GM23338 (cell line): ENCODE results near the gene NUDT21. TPM values are rescaled to one million over a fixed set of nuclear protein-coding genes. Genes with fewer than 3 reads are reported as not detected.

ENCODE experiments used
- ATAC-seq: fragments of 200-7000 bp; cut with Tn5 transposase; 3 replicates; pipeline ENCODE4 v1.9.1; 2020
- DNase-seq: peaks from one replicate; pipeline ENCODE4 v3.0.0-alpha.2; 2015; ENCODE audit warnings: low spot score
- H2AFZ ChIP-seq: fragments of 200-600 bp; sonication (generic); 2 replicates; pipeline ENCODE4 v1.8.0; 2016; ENCODE audit warnings: antibody characterized with exemption, mild to moderate bottlenecking, moderate library complexity
- H3F3A ChIP-seq: fragments of 200-600 bp; sonication (generic); replicated peaks from 2 replicates; pipeline ENCODE4 v1.8.0; 2017; ENCODE audit warnings: antibody characterized with exemption, mixed run types, low read depth
- H3K27ac ChIP-seq: fragments of 200-600 bp; sonication (generic); 2 replicates; pipeline ENCODE4 v1.6.1; 2016; ENCODE audit warnings: low read depth
- H3K27me3 ChIP-seq: fragments of 200-600 bp; sonication (generic); 2 replicates; pipeline ENCODE4 v1.8.0; 2016; ENCODE audit warnings: mild to moderate bottlenecking, mixed run types, moderate library complexity; ENCODE audit not compliant: insufficient read depth
- H3K36me3 ChIP-seq: fragments of 200-600 bp; sonication (generic); 2 replicates; pipeline ENCODE4 v1.8.0; 2016; ENCODE audit warnings: mild to moderate bottlenecking; ENCODE audit not compliant: insufficient read depth
- H3K4me1 ChIP-seq: fragments of 200-600 bp; sonication (generic); 2 replicates; pipeline ENCODE4 v1.8.0; 2016; ENCODE audit warnings: mild to moderate bottlenecking, moderate library complexity; ENCODE audit not compliant: insufficient read depth
- H3K4me2 ChIP-seq: fragments of 200-600 bp; sonication (generic); 2 replicates; pipeline ENCODE4 v1.7.1; 2017; ENCODE audit warnings: mixed run types
- H3K4me3 ChIP-seq: fragments of 200-600 bp; sonication (generic); 2 replicates; pipeline ENCODE4 v1.6.1; 2016; ENCODE audit warnings: mixed run types
- H3K79me2 ChIP-seq: fragments of 200-600 bp; sonication (generic); replicated peaks from 2 replicates; pipeline ENCODE4 v1.8.0; 2017; ENCODE audit warnings: mild to moderate bottlenecking; ENCODE audit not compliant: insufficient read depth
- H3K9me2 ChIP-seq: fragments of 200-600 bp; sonication (generic); 2 replicates; pipeline ENCODE4 v1.8.0; 2017; ENCODE audit not compliant: insufficient read depth
- H4K20me1 ChIP-seq: fragments of 200-600 bp; sonication (generic); replicated peaks from 2 replicates; pipeline ENCODE4 v1.8.0; 2017; ENCODE audit warnings: mild to moderate bottlenecking; ENCODE audit not compliant: insufficient read depth
- H3K27ac Mint-ChIP-seq: 2 replicates; pipeline ENCODE4 v1.8.0; 2020; ENCODE audit warnings: inconsistent platforms, mild to moderate bottlenecking, moderate library complexity, mixed read lengths
- H3K27me3 Mint-ChIP-seq: 3 replicates; pipeline ENCODE4 v1.8.0; 2022; ENCODE audit warnings: low read depth, mild to moderate bottlenecking, moderate library complexity, mixed read lengths, inconsistent platforms; ENCODE audit not compliant: insufficient read depth, poor library complexity
- H3K36me3 Mint-ChIP-seq: 3 replicates; pipeline ENCODE4 v1.8.0; 2021; ENCODE audit warnings: low read depth, mild to moderate bottlenecking, inconsistent platforms, moderate library complexity, mixed read lengths
- H3K4me1 Mint-ChIP-seq: 3 replicates; pipeline ENCODE4 v1.8.0; 2020; ENCODE audit warnings: mild to moderate bottlenecking, inconsistent platforms, mixed read lengths
- H3K4me3 Mint-ChIP-seq: 3 replicates; pipeline ENCODE4 v1.8.0; 2021; ENCODE audit warnings: moderate library complexity, mild to moderate bottlenecking, inconsistent platforms, mixed read lengths
- H3K9me3 Mint-ChIP-seq: 3 replicates; pipeline ENCODE4 v1.8.0; 2020; ENCODE audit warnings: moderate library complexity, mild to moderate bottlenecking, inconsistent platforms, mixed read lengths
- CREB1 ChIP-seq: fragments of 250-450 bp; sonication (Bioruptor Pico); IDR thresholded peaks from 2 replicates; pipeline ENCODE4 v1.5.0; 2020; ENCODE audit warnings: low read depth, mild to moderate bottlenecking, moderate library complexity
- EZH2 ChIP-seq: fragments of 200-600 bp; sonication (generic); IDR thresholded peaks from one replicate; pipeline ENCODE4 v1.8.0; 2017; ENCODE audit warnings: antibody characterized with exemption, mild to moderate bottlenecking, low read depth; ENCODE audit not compliant: unreplicated experiment
- EZH2phosphoT487 ChIP-seq: fragments of 200-600 bp; sonication (generic); IDR thresholded peaks from one replicate; pipeline ENCODE4 v1.8.1; 2018; ENCODE audit warnings: antibody characterized with exemption; ENCODE audit not compliant: unreplicated experiment
- JUNB ChIP-seq: IDR thresholded peaks from one replicate; pipeline ENCODE4 v1.6.1; 2016; ENCODE audit warnings: antibody characterized with exemption; ENCODE audit not compliant: unreplicated experiment
- NANOG ChIP-seq: IDR thresholded peaks from 2 replicates; pipeline ENCODE4 v1.6.1; 2016; ENCODE audit warnings: antibody characterized with exemption, borderline replicate concordance
- POLR2AphosphoS5 ChIP-seq: IDR thresholded peaks from 2 replicates; pipeline ENCODE4 v1.6.1; 2016; ENCODE audit warnings: antibody characterized with exemption, low read depth
- STAT1 ChIP-seq: IDR thresholded peaks from one replicate; pipeline ENCODE4 v1.6.1; 2016; ENCODE audit warnings: antibody characterized with exemption; ENCODE audit not compliant: unreplicated experiment
- ZNF114 ChIP-seq: fragments of 250-450 bp; sonication (Bioruptor Pico); IDR thresholded peaks from 2 replicates; pipeline ENCODE4 v1.5.0; 2020; ENCODE audit warnings: mild to moderate bottlenecking, moderate library complexity
- polyA plus RNA-seq: library from polyadenylated mRNA; unstranded; fragments of >200 nt; fragmentation: Nextera tagmentation; extraction: Ambion mirVana; gene quantifications from 2 replicates; pipeline ENCODE4 v1.2.1, GENCODE V29; 2016
- total RNA-seq: library from RNA; depleted of rRNA; stranded (reverse); fragments of >200 nt; shearing (Covaris generic); gene quantifications from 2 replicates; pipeline ENCODE4 v1.2.3, GENCODE V29; 2014
- TF ChIP-seq, protein P1 (sequence below): fragments of 250-450 bp; sonication (Bioruptor Pico); IDR thresholded peaks from 2 replicates; pipeline ENCODE4 v1.5.0; 2020; ENCODE audit warnings: mild to moderate bottlenecking, moderate library complexity
- TF ChIP-seq, protein P2 (sequence below): IDR thresholded peaks from one replicate; pipeline ENCODE4 v1.6.1; 2018; ENCODE audit warnings: antibody characterized with exemption; ENCODE audit not compliant: unreplicated experiment
- TF ChIP-seq, protein P3 (sequence below): IDR thresholded peaks from 2 replicates; pipeline ENCODE4 v1.6.1; 2016; ENCODE audit warnings: antibody characterized with exemption

NUDT21 gene
- total and polyA plus RNA-seq, 2 experiments from 2014 or later, result 83.4 to 132 TPM

DNA sequence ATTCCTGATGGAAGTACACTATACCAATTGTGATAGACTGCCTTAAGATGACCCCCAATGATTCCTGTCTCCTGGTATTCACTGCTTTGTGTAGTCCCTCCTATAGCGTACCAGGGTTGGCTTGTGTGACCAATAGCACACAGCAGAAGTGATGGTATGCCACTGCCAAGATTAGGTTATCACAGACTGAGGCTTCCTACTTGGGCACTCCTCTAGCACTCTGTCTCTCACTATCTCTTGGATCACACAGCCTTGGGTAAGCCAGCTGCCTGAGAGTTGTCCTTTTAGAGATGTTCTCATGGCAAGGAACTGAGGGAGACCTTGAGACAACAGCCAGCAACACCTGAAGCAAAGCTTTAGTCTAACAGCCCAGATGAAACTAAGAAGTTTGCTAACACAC lies 13.1 kb downstream of the NUDT21 start:
- peaks cover 40% of the 10 kb centered on the region for H3K79me2 ChIP-seq
- no peaks in the 10 kb centered on the region for H3K9me2 ChIP-seq
- no peaks in the 10 kb centered on the region for H3K4me1 Mint-ChIP-seq
- TF ChIP-seq EZH2phosphoT487 (no peak), JUNB (no peak)
- no peak for DNase-seq
- no peak for ATAC-seq
- no peak overlapping the region for H3K4me2 ChIP-seq
- no peaks in the 10 kb centered on the region for H3K27me3 Mint-ChIP-seq
- no peak overlapping the region for H2AFZ ChIP-seq
- H3K36me3 Mint-ChIP-seq, result peaks cover 71% of the 10 kb centered on the region
- H3K27me3 ChIP-seq, result no peaks in the 10 kb centered on the region
- no peak overlapping the region for H3K27ac ChIP-seq
- peaks cover 23% of the 10 kb centered on the region for H4K20me1 ChIP-seq
- no peak overlapping the region for H3K4me3 ChIP-seq
- no peak overlapping the region for H3K27ac Mint-ChIP-seq
- H3K4me3 Mint-ChIP-seq, result no peak overlapping the region
- peaks cover 35% of the 10 kb centered on the region for H3K36me3 ChIP-seq
- H3K9me3 Mint-ChIP-seq, result no peaks in the 10 kb centered on the region
- H3F3A ChIP-seq, result no peaks in the 10 kb centered on the region
- H3K4me1 ChIP-seq, result no peaks in the 10 kb centered on the region

DNA sequence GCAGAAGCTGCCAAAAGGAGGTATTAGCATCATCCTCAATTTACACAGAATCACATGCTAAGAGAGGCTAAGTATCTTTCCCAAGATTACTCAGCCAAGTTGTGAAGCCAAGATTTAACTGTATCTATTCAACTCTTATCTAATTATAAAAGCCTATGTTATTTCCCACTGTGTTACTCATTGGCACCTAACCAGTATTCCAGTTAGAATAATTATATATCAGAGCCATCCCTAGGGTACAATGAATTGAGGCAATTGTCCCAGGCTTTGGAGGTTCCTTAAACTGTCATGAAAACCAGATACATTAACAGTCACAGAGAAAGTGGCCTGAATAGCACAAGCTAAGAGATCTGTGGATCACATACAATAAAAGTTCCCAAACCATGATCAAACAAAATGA lies 14.9 kb downstream of the NUDT21 start:
- Histone ChIP-seq H3K4me2 (no peak overlapping the region), H3K4me1 (no peaks in the 10 kb centered on the region), H4K20me1 (peaks cover 20% of the 10 kb centered on the region), H3F3A (no peaks in the 10 kb centered on the region), H3K27ac (no peak overlapping the region), H2AFZ (no peak overlapping the region), H3K4me3 (no peak overlapping the region), H3K79me2 (peaks cover 22% of the 10 kb centered on the region), H3K36me3 (peaks cover 51% of the 10 kb centered on the region), H3K27me3 (no peaks in the 10 kb centered on the region), H3K9me2 (no peaks in the 10 kb centered on the region)
- Mint-ChIP-seq H3K9me3 (no peaks in the 10 kb centered on the region), H3K4me3 (no peak overlapping the region), H3K4me1 (no peaks in the 10 kb centered on the region), H3K36me3 (peaks cover 66% of the 10 kb centered on the region), H3K27me3 (no peaks in the 10 kb centered on the region), H3K27ac (no peak overlapping the region)
- ATAC-seq (no peak), DNase-seq (no peak)
- TF ChIP-seq POLR2AphosphoS5, result no peak
- no peak for TF ChIP-seq NANOG
- no peak for TF ChIP-seq EZH2phosphoT487
- no peak for TF ChIP-seq EZH2
- no peak for TF ChIP-seq ZNF114 (CRISPR knock-in tag)
- TF ChIP-seq, protein P1, sequence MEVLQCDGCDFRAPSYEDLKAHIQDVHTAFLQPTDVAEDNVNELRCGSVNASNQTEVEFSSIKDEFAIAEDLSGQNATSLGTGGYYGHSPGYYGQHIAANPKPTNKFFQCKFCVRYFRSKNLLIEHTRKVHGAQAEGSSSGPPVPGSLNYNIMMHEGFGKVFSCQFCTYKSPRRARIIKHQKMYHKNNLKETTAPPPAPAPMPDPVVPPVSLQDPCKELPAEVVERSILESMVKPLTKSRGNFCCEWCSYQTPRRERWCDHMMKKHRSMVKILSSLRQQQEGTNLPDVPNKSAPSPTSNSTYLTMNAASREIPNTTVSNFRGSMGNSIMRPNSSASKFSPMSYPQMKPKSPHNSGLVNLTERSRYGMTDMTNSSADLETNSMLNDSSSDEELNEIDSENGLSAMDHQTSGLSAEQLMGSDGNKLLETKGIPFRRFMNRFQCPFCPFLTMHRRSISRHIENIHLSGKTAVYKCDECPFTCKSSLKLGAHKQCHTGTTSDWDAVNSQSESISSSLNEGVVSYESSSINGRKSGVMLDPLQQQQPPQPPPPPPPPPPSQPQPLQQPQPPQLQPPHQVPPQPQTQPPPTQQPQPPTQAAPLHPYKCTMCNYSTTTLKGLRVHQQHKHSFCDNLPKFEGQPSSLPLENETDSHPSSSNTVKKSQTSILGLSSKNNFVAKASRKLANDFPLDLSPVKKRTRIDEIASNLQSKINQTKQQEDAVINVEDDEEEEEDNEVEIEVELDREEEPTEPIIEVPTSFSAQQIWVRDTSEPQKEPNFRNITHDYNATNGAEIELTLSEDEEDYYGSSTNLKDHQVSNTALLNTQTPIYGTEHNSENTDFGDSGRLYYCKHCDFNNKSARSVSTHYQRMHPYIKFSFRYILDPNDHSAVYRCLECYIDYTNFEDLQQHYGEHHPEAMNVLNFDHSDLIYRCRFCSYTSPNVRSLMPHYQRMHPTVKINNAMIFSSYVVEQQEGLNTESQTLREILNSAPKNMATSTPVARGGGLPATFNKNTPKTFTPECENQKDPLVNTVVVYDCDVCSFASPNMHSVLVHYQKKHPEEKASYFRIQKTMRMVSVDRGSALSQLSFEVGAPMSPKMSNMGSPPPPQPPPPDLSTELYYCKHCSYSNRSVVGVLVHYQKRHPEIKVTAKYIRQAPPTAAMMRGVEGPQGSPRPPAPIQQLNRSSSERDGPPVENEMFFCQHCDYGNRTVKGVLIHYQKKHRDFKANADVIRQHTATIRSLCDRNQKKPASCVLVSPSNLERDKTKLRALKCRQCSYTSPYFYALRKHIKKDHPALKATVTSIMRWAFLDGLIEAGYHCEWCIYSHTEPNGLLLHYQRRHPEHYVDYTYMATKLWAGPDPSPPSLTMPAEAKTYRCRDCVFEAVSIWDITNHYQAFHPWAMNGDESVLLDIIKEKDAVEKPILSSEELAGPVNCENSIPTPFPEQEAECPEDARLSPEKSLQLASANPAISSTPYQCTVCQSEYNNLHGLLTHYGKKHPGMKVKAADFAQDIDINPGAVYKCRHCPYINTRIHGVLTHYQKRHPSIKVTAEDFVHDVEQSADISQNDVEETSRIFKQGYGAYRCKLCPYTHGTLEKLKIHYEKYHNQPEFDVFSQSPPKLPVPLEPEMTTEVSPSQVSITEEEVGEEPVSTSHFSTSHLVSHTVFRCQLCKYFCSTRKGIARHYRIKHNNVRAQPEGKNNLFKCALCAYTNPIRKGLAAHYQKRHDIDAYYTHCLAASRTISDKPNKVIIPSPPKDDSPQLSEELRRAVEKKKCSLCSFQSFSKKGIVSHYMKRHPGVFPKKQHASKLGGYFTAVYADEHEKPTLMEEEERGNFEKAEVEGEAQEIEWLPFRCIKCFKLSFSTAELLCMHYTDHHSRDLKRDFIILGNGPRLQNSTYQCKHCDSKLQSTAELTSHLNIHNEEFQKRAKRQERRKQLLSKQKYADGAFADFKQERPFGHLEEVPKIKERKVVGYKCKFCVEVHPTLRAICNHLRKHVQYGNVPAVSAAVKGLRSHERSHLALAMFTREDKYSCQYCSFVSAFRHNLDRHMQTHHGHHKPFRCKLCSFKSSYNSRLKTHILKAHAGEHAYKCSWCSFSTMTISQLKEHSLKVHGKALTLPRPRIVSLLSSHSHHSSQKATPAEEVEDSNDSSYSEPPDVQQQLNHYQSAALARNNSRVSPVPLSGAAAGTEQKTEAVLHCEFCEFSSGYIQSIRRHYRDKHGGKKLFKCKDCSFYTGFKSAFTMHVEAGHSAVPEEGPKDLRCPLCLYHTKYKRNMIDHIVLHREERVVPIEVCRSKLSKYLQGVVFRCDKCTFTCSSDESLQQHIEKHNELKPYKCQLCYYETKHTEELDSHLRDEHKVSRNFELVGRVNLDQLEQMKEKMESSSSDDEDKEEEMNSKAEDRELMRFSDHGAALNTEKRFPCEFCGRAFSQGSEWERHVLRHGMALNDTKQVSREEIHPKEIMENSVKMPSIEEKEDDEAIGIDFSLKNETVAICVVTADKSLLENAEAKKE, result no peak
- no peak for TF ChIP-seq JUNB
- TF ChIP-seq, protein P2, sequence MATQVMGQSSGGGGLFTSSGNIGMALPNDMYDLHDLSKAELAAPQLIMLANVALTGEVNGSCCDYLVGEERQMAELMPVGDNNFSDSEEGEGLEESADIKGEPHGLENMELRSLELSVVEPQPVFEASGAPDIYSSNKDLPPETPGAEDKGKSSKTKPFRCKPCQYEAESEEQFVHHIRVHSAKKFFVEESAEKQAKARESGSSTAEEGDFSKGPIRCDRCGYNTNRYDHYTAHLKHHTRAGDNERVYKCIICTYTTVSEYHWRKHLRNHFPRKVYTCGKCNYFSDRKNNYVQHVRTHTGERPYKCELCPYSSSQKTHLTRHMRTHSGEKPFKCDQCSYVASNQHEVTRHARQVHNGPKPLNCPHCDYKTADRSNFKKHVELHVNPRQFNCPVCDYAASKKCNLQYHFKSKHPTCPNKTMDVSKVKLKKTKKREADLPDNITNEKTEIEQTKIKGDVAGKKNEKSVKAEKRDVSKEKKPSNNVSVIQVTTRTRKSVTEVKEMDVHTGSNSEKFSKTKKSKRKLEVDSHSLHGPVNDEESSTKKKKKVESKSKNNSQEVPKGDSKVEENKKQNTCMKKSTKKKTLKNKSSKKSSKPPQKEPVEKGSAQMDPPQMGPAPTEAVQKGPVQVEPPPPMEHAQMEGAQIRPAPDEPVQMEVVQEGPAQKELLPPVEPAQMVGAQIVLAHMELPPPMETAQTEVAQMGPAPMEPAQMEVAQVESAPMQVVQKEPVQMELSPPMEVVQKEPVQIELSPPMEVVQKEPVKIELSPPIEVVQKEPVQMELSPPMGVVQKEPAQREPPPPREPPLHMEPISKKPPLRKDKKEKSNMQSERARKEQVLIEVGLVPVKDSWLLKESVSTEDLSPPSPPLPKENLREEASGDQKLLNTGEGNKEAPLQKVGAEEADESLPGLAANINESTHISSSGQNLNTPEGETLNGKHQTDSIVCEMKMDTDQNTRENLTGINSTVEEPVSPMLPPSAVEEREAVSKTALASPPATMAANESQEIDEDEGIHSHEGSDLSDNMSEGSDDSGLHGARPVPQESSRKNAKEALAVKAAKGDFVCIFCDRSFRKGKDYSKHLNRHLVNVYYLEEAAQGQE, result no peak
- no peak for TF ChIP-seq STAT1
- TF ChIP-seq CREB1, result no peak
- TF ChIP-seq, protein P3, sequence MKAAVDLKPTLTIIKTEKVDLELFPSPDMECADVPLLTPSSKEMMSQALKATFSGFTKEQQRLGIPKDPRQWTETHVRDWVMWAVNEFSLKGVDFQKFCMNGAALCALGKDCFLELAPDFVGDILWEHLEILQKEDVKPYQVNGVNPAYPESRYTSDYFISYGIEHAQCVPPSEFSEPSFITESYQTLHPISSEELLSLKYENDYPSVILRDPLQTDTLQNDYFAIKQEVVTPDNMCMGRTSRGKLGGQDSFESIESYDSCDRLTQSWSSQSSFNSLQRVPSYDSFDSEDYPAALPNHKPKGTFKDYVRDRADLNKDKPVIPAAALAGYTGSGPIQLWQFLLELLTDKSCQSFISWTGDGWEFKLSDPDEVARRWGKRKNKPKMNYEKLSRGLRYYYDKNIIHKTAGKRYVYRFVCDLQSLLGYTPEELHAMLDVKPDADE, result no peak
